NCI-H1417 (cell line): Measurements from ENCODE around the gene CHRND.
A peak's percentile ranks its signal among the peaks of the same experiment; 100 is the strongest.

Experiments used
- DNase-seq, 3 experiments: peaks; one replicate each; lab custom pipeline; 2025; lab: John Stamatoyannopoulos, UW

CHRND gene

GRCh38 chr2:232487385-232488096 lies 38.4 kb upstream of the CHRND start, which contains the start of gene ECEL1:
Gene ECEL1, minus strand, starts transcription at chr2:232487834. Its CDS starts 1,181 bp downstream, at chr2:232486653.
- peak in 2 of 3 experiments; percentile 65 to 68 for DNase-seq

GRCh38 chr2:232488097-232488711 lies 37.8 kb upstream of the CHRND start:
- peak in 2 of 3 experiments; percentile 49 to 59 for DNase-seq

GRCh38 chr2:232488721-232489300 lies 37.1 kb upstream of the CHRND start:
- no peak for DNase-seq

GRCh38 chr2:232489516-232490220 lies 36.3 kb upstream of the CHRND start:
- DNase-seq = no peak

GRCh38 chr2:232490221-232491138 lies 35.5 kb upstream of the CHRND start:
- no peak for DNase-seq

- DNase-seq = peak in 1 of 3 experiments; percentile 17
Measured at GRCh38 chr2:232491139-232491780, 34.7 kb upstream of the CHRND start.

- no peak for DNase-seq
Measured at GRCh38 chr2:232492236-232492848, 33.6 kb upstream of the CHRND start.

GRCh38 chr2:232492963-232493700 lies 32.8 kb upstream of the CHRND start:
- no peak for DNase-seq

GRCh38 chr2:232493701-232494474 lies 32.1 kb upstream of the CHRND start:
- no peak for DNase-seq

GRCh38 chr2:232494542-232494941 lies 31.4 kb upstream of the CHRND start:
- no peak for DNase-seq

GRCh38 chr2:232495292-232495691 lies 30.7 kb upstream of the CHRND start:
- no peak for DNase-seq

GRCh38 chr2:232496501-232497270 lies 29.3 kb upstream of the CHRND start:
- DNase-seq = peak in 2 of 3 experiments; percentile 57 to 69

- peak in 2 of 3 experiments; percentile 64 to 87 for DNase-seq
Measured at GRCh38 chr2:232497348-232497747, 28.6 kb upstream of the CHRND start.

GRCh38 chr2:232498452-232498851 lies 27.5 kb upstream of the CHRND start:
- DNase-seq = no peak

- DNase-seq = peak in 1 of 3 experiments; percentile 36
Measured at GRCh38 chr2:232501331-232501771, 24.6 kb upstream of the CHRND start.

GRCh38 chr2:232501794-232502390 lies 24.1 kb upstream of the CHRND start:
- DNase-seq = no peak

GRCh38 chr2:232502511-232502910 lies 23.4 kb upstream of the CHRND start:
- DNase-seq = peak in 2 of 3 experiments; percentile 58 to 76
